CD4-positive, alpha-beta T cell treated with Interleukin-17A for 4 hours (primary cell): Measurements from ENCODE around the gene MAPK1IP1L.
A peak's percentile ranks its signal among the peaks of the same experiment; 100 is the strongest.
"Not testable (repeated sequence)": the region's sequence is repeated elsewhere in the genome, so short reads cannot be mapped to it uniquely, and the experiment has no call there.

Experiments
- DNase-seq: peaks from one replicate; pipeline ENCODE4 v3.0.0-alpha.2; 2020; ENCODE audit warnings: mixed read lengths

MAPK1IP1L gene

GRCh38 chr14:55051423-55052268 is at the start of gene MAPK1IP1L:
TSS of gene MAPK1IP1L (plus strand) at chr14:55051647. CDS start at chr14:55061684, 10,037 bp downstream.
- peak; percentile 90 for DNase-seq

- DNase-seq: no peak
Measured at GRCh38 chr14:55005071-55005470, 46.4 kb upstream of the MAPK1IP1L start.

GRCh38 chr14:55015006-55015405 is 36.4 kb upstream of the MAPK1IP1L start:
- no peak for DNase-seq

GRCh38 chr14:55019968-55020554 is 31.4 kb upstream of the MAPK1IP1L start:
- DNase-seq: no peak

- DNase-seq: not testable (repeated sequence)
Measured at GRCh38 chr14:55024365-55024764, 27.1 kb upstream of the MAPK1IP1L start.

GRCh38 chr14:55025948-55026347 is 25.5 kb upstream of the MAPK1IP1L start:
- DNase-seq: no peak

- no peak for DNase-seq
Measured at GRCh38 chr14:55026441-55026792, 25.0 kb upstream of the MAPK1IP1L start.

GRCh38 chr14:55026793-55027561 is 24.5 kb upstream of the MAPK1IP1L start, which contains the start of the genes SOCS4 and WDHD1:
TSS of gene SOCS4 (plus strand) at chr14:55027236. CDS start at chr14:55043042, 15,806 bp downstream.
TSS of gene WDHD1 (minus strand) at chr14:55027099. CDS start at chr14:55026787, 312 bp downstream.
- peak; percentile 96 for DNase-seq

GRCh38 chr14:55028066-55028465 is 23.4 kb upstream of the MAPK1IP1L start:
- no peak for DNase-seq

- no peak for DNase-seq
Measured at GRCh38 chr14:55028476-55028875, 23.0 kb upstream of the MAPK1IP1L start.

- DNase-seq: no peak
Measured at GRCh38 chr14:55031190-55031589, 20.3 kb upstream of the MAPK1IP1L start.

GRCh38 chr14:55037995-55038394 is 13.5 kb upstream of the MAPK1IP1L start:
- DNase-seq: not testable (repeated sequence)

- DNase-seq: no peak
Measured at GRCh38 chr14:55038708-55039107, 12.7 kb upstream of the MAPK1IP1L start.

GRCh38 chr14:55043528-55043927 is 7.9 kb upstream of the MAPK1IP1L start:
- no peak for DNase-seq

- no peak for DNase-seq
Measured at GRCh38 chr14:55045087-55045486, 6.4 kb upstream of the MAPK1IP1L start.

- DNase-seq: no peak
Measured at GRCh38 chr14:55047301-55048053, 4.0 kb upstream of the MAPK1IP1L start.

GRCh38 chr14:55048900-55049436 is 2.5 kb upstream of the MAPK1IP1L start:
- no peak for DNase-seq

- no peak for DNase-seq
Measured at GRCh38 chr14:55051165-55051422, 353 bp upstream of the MAPK1IP1L start.

- DNase-seq: peak; percentile 14
Measured at GRCh38 chr14:55052269-55052930, 953 bp downstream of the MAPK1IP1L start.

GRCh38 chr14:55053018-55053417 is 1.6 kb downstream of the MAPK1IP1L start:
- DNase-seq: no peak

- no peak for DNase-seq
Measured at GRCh38 chr14:55053500-55053899, 2.1 kb downstream of the MAPK1IP1L start.

GRCh38 chr14:55054098-55054497 is 2.7 kb downstream of the MAPK1IP1L start:
- no peak for DNase-seq
